GM21723 (cell line): ENCODE measurements around the gene EFCAB5.
"Not testable (repeated sequence)": the region's sequence is repeated elsewhere in the genome, so short reads cannot be mapped to it uniquely, and the experiment has no call there.

Source experiments
- ATAC-seq: cut with Tn5 transposase; IDR thresholded peaks from one replicate; pipeline ENCODE4 v1.9.1; 2021; ENCODE audit warnings: mild to moderate bottlenecking, moderate library complexity; ENCODE audit not compliant: unreplicated experiment

Gene EFCAB5

GRCh38 chr17:29941334-29941733 lies at the start of gene EFCAB5:
Gene EFCAB5, plus strand, starts transcription at chr17:29941634. Its CDS starts 163 bp downstream, at chr17:29941797.
- no peak for ATAC-seq

- no peak for ATAC-seq
Observed at GRCh38 chr17:29892201-29892600, 49.2 kb upstream of the EFCAB5 start.

GRCh38 chr17:29897136-29897535 lies 44.3 kb upstream of the EFCAB5 start:
- not testable (repeated sequence) for ATAC-seq

- no peak for ATAC-seq
Observed at GRCh38 chr17:29903471-29903870, 38.0 kb upstream of the EFCAB5 start.

- no peak for ATAC-seq
Observed at GRCh38 chr17:29905086-29905878, 36.2 kb upstream of the EFCAB5 start.

- ATAC-seq = no peak
Observed at GRCh38 chr17:29905879-29906167, 35.6 kb upstream of the EFCAB5 start.

GRCh38 chr17:29906969-29907368 lies 34.5 kb upstream of the EFCAB5 start:
- no peak for ATAC-seq

GRCh38 chr17:29909236-29910003 lies 32.0 kb upstream of the EFCAB5 start:
- no peak for ATAC-seq

- no peak for ATAC-seq
Observed at GRCh38 chr17:29911641-29912177, 29.7 kb upstream of the EFCAB5 start.

- ATAC-seq = no peak
Observed at GRCh38 chr17:29914819-29915537, 26.5 kb upstream of the EFCAB5 start.

- no peak for ATAC-seq
Observed at GRCh38 chr17:29918016-29918415, 23.4 kb upstream of the EFCAB5 start.

- no peak for ATAC-seq
Observed at GRCh38 chr17:29918922-29919856, 22.2 kb upstream of the EFCAB5 start.

- no peak for ATAC-seq
Observed at GRCh38 chr17:29924786-29925185, 16.6 kb upstream of the EFCAB5 start.

GRCh38 chr17:29927546-29927945 lies 13.9 kb upstream of the EFCAB5 start:
- ATAC-seq = no peak

- peak; percentile 5 for ATAC-seq
Observed at GRCh38 chr17:29929006-29929532, 12.4 kb upstream of the EFCAB5 start.

GRCh38 chr17:29929533-29930408 lies 11.7 kb upstream of the EFCAB5 start, which contains the start of gene SSH2:
Gene SSH2, minus strand, starts transcription at chr17:29930228. Its CDS starts 228 bp downstream, at chr17:29930000.
- ATAC-seq = peak; percentile 47

GRCh38 chr17:29930409-29931010 lies 10.9 kb upstream of the EFCAB5 start:
- ATAC-seq = no peak

GRCh38 chr17:29931231-29931932 lies 10.1 kb upstream of the EFCAB5 start:
- ATAC-seq = peak; percentile 61
